Ishikawa (cell line): ENCODE data around the gene STIMATE.

Source experiments
- CEBPB ChIP-seq: IDR thresholded peaks from 2 replicates; pipeline ENCODE4 v1.6.1; 2012
- CREB1 ChIP-seq: IDR thresholded peaks from 2 replicates; pipeline ENCODE4 v1.6.1; 2012; ENCODE audit warnings: low read depth
- EGR1 ChIP-seq: IDR thresholded peaks from 2 replicates; pipeline ENCODE4 v1.6.1; 2012
- EP300 ChIP-seq: IDR thresholded peaks from 2 replicates; pipeline ENCODE4 v1.6.1; 2012; ENCODE audit warnings: borderline replicate concordance
- FOXM1 ChIP-seq: IDR thresholded peaks from 2 replicates; pipeline ENCODE4 v1.6.1; 2012; ENCODE audit warnings: low read depth, borderline replicate concordance
- NFIC ChIP-seq: IDR thresholded peaks from 2 replicates; pipeline ENCODE4 v1.6.1; 2012
- RAD21 ChIP-seq: IDR thresholded peaks from 2 replicates; pipeline ENCODE4 v1.6.1; 2012; ENCODE audit warnings: low read depth
- TAF1 ChIP-seq: IDR thresholded peaks from 2 replicates; pipeline ENCODE4 v1.6.1; 2012; ENCODE audit warnings: low read depth, mild to moderate bottlenecking
- TCF12 ChIP-seq: IDR thresholded peaks from 2 replicates; pipeline ENCODE4 v1.6.1; 2012; ENCODE audit warnings: low read depth
- TEAD4 ChIP-seq: IDR thresholded peaks from 2 replicates; pipeline ENCODE4 v1.6.1; 2012
- YY1 ChIP-seq: IDR thresholded peaks from 2 replicates; pipeline ENCODE4 v1.6.1; 2012; ENCODE audit warnings: low read depth
- ZBTB7A ChIP-seq: IDR thresholded peaks from 2 replicates; pipeline ENCODE4 v1.6.1; 2012; ENCODE audit warnings: low read depth
- TF ChIP-seq, protein P1 (sequence below): IDR thresholded peaks from 2 replicates; pipeline ENCODE4 v1.6.1; 2012; ENCODE audit warnings: low read depth, mild to moderate bottlenecking
- TF ChIP-seq, protein P2 (sequence below): IDR thresholded peaks from 2 replicates; pipeline ENCODE4 v1.6.1; 2012
- TF ChIP-seq, protein P3 (sequence below): IDR thresholded peaks from 2 replicates; pipeline ENCODE4 v1.6.1; 2012

STIMATE gene

DNA sequence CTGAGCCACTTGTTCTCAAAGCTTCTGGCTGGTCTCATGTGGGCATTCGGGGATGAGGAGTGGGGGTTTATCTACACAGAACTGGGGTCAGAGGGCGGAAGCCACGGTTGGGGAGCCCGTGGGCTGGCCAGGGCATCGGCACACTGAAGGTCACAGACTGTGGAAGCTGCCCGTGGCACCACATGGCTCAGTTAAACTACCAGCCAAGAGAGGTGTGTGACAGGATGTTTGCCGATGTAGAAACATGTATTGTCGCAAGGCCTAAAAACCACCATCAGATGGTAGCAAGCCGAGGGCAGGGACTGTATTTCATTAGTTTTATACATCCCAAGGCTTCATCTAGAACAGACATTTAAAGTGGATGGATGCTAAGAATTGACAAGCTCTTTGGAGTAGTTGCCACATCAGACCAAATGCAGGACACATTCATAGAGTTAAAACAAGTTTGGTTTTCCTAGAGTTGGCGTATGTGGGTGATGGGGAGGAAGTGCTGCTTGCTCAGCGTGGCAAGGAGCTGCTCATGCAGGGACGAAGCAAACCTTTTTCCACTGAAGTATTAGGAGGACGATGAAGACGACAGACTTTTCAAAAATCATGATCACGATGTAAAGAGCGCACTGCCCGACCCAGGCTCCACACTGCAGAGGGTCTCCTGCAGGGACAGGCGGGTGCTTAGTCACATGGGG lies 52.9 kb downstream of the STIMATE start:
- TF ChIP-seq NFIC, result no peak
- TF ChIP-seq EGR1, result no peak
- TF ChIP-seq ZBTB7A, result no peak

DNA sequence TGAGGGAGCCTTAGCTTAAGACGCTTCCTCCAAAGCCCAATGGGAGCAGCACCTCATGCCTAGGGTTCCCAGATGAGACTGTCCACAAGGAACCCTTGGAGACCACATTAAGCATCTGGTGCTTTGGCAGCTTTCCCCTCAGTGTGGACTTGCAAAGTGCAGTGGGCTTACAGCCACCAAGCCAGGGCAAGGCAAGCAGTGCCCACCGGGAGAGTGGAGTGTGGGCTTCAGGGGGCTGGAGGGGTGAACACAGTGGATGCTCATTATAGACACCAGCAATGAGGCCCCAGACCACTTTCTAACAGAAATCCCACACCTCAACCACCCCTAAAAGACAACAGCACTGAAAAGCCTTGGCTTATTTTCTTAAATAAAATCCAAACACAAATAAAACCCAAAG lies 53.5 kb downstream of the STIMATE start:
- TF ChIP-seq, protein P1, sequence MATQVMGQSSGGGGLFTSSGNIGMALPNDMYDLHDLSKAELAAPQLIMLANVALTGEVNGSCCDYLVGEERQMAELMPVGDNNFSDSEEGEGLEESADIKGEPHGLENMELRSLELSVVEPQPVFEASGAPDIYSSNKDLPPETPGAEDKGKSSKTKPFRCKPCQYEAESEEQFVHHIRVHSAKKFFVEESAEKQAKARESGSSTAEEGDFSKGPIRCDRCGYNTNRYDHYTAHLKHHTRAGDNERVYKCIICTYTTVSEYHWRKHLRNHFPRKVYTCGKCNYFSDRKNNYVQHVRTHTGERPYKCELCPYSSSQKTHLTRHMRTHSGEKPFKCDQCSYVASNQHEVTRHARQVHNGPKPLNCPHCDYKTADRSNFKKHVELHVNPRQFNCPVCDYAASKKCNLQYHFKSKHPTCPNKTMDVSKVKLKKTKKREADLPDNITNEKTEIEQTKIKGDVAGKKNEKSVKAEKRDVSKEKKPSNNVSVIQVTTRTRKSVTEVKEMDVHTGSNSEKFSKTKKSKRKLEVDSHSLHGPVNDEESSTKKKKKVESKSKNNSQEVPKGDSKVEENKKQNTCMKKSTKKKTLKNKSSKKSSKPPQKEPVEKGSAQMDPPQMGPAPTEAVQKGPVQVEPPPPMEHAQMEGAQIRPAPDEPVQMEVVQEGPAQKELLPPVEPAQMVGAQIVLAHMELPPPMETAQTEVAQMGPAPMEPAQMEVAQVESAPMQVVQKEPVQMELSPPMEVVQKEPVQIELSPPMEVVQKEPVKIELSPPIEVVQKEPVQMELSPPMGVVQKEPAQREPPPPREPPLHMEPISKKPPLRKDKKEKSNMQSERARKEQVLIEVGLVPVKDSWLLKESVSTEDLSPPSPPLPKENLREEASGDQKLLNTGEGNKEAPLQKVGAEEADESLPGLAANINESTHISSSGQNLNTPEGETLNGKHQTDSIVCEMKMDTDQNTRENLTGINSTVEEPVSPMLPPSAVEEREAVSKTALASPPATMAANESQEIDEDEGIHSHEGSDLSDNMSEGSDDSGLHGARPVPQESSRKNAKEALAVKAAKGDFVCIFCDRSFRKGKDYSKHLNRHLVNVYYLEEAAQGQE, result no peak
- TF ChIP-seq EGR1 (no peak), TCF12 (no peak), ZBTB7A (no peak), NFIC (no peak), EP300 (no peak), YY1 (no peak), CREB1 (no peak)
- TF ChIP-seq, protein P2, sequence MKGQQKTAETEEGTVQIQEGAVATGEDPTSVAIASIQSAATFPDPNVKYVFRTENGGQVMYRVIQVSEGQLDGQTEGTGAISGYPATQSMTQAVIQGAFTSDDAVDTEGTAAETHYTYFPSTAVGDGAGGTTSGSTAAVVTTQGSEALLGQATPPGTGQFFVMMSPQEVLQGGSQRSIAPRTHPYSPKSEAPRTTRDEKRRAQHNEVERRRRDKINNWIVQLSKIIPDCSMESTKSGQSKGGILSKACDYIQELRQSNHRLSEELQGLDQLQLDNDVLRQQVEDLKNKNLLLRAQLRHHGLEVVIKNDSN, result no peak
- TF ChIP-seq, protein P3, sequence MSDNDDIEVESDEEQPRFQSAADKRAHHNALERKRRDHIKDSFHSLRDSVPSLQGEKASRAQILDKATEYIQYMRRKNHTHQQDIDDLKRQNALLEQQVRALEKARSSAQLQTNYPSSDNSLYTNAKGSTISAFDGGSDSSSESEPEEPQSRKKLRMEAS, result no peak

DNA sequence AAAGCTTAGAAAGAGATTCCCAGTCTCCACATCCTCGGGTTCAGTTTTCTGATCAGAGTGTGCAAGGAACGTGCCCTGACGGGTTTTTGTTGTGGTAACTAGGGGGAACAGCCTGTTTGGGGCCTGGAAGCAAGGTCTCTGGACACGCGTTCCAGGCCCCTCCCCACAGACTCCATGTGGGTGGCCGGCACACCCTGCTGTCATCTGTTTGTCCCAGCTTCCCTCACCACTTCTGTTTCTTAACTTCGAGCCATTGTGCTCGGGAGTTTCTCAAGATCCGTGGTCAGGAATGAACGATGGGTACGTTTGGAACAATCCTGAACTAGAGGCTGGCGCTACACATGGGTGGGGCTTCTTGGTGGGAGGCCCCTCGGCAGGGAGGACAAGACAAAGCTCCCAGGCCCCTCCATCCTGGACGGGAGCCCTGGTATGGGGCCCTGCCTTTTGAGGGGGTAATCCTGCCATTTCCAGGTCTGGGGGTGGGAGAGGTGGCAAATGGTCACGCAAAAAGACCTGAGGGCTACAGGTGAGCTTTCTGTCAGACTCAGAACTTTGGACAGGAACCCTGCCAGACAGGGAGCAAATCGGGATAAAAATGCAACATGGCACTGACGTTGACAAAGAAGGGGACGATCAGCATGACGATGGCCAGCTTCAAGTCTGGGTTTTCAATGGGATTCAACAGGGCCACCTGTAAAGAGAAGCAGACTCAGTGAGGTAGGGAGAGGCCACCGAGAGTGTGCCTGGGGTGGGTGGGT lies 54.1 kb downstream of the STIMATE start:
- TF ChIP-seq TEAD4 (no peak), EGR1 (no peak), TAF1 (no peak), RAD21 (no peak), FOXM1 (no peak), CEBPB (no peak), YY1 (no peak), EP300 (no peak), NFIC (no peak), TCF12 (no peak), ZBTB7A (no peak), CREB1 (no peak)
- TF ChIP-seq, protein P2, result no peak
- TF ChIP-seq, protein P3, result no peak
- TF ChIP-seq, protein P1, result no peak

DNA sequence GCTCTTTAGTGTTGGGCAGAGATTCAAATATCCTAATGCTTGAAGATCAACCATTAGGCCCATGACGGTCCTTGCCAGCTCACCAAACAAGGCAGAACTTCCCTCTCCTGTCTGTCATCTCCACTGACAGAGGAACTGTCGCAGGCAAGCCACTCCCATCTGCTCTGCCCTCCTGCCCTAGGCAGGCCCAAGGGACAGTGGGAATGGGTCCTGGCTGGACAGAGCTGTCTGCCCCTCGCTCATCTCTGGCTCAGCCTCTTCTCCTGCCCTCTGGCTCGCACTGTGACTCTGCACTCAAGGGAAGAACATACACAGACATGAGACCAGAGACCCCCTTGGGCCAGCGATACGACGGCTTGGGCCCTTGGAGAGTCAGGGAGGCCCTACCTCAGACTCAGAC lies 54.9 kb downstream of the STIMATE start:
- TF ChIP-seq, protein P2, result no peak
- no peak for TF ChIP-seq EP300
- TF ChIP-seq NFIC, result no peak
- no peak for TF ChIP-seq ZBTB7A
- no peak for TF ChIP-seq EGR1
- no peak for TF ChIP-seq TEAD4
- TF ChIP-seq YY1, result no peak
- TF ChIP-seq, protein P1, result no peak
- TF ChIP-seq TCF12, result no peak
- no peak for TF ChIP-seq RAD21
- TF ChIP-seq CEBPB, result no peak
- TF ChIP-seq CREB1, result no peak
- TF ChIP-seq TAF1, result no peak
- TF ChIP-seq, protein P3, result no peak
- no peak for TF ChIP-seq FOXM1
